PC-3 (cell line): ENCODE results near the gene HOOK1.

ENCODE experiments used
- CTCF ChIP-seq: fragments of 300-600 bp; sonication (generic); conservative IDR thresholded peaks from 2 replicates; pipeline ENCODE4 v1.5.1; 2017; ENCODE audit warnings: antibody characterized with exemption, low read depth, mild to moderate bottlenecking, low read length
- EZH2 ChIP-seq: fragments of 300-600 bp; sonication (generic); IDR thresholded peaks from one replicate; pipeline ENCODE4 v1.6.1; 2017; ENCODE audit warnings: antibody characterized with exemption, mild to moderate bottlenecking, low read length; ENCODE audit not compliant: unreplicated experiment
- EZH2phosphoT487 ChIP-seq: fragments of 300-600 bp; sonication (generic); IDR thresholded peaks from 2 replicates; pipeline ENCODE4 v1.6.1; 2018; ENCODE audit warnings: mild to moderate bottlenecking, antibody characterized with exemption, low read length, borderline replicate concordance

GRCh38 chr1:59788825-59789224 lies 25.9 kb upstream of the HOOK1 start:
- TF ChIP-seq CTCF (no peak), EZH2phosphoT487 (no peak), EZH2 (no peak)
